ENCODE data around the gene ECM1.

The ECM1 gene

DNA sequence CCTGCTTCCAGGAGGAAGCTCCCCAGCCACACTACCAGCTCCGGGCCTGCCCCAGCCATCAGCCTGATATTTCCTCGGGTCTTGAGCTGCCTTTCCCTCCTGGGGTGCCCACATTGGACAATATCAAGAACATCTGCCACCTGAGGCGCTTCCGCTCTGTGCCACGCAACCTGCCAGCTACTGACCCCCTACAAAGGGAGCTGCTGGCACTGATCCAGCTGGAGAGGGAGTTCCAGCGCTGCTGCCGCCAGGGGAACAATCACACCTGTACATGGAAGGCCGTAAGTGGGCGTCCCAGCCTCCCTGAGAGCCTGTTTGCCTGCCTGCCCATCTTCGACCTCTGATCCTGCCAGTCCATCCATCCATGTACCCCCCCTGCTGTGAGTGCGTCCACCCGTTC, 3.6 kb downstream of the ECM1 start:
- FAIRE-seq = no peak
- DNase-seq (ENCODE audit: extremely low spot score, insufficient read length, low read depth) = no peak

- DNase-seq (ENCODE audit: extremely low spot score, insufficient read length, low read depth) = no peak
- no peak for FAIRE-seq
Measured at GRCh38 chr1:150511985-150512660, 4.2 kb downstream of the ECM1 start.

GRCh38 chr1:150512846-150513245, 4.9 kb downstream of the ECM1 start:
- no peak for DNase-seq (ENCODE audit: extremely low spot score, insufficient read length, low read depth)
- no peak for FAIRE-seq

GRCh38 chr1:150513351-150513791, 5.5 kb downstream of the ECM1 start:
- DNase-seq (ENCODE audit: extremely low spot score, insufficient read length, low read depth) (no peak), FAIRE-seq (no peak)

- no peak for DNase-seq (ENCODE audit: extremely low spot score, insufficient read length, low read depth)
- FAIRE-seq = no peak
Measured at GRCh38 chr1:150514260-150514659, 6.4 kb downstream of the ECM1 start.

DNA sequence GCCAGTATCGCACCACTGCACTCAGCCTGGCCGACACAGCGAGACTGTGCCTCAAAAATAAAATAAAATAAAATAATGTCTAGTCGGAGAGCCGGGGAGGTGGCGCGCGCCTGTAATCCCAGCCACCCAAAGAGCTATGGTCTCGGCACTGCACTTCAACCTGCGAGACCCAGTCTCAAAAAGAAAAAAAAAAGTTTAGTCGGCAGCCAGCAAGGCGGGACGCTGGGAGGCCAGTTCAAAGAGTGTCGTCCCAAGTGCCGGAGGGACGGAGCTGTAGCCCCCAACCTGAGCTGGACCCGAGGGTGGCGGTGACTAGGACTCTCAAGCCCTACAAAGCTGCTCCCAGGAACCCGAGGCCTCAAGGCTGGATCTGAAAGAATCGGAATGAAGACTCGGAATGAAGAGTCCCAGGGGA, 7.0 kb downstream of the ECM1 start:
- DNase-seq (ENCODE audit: extremely low spot score, insufficient read length, low read depth) = no peak
- no peak for FAIRE-seq

GRCh38 chr1:150515328-150516049, 7.6 kb downstream of the ECM1 start, which contains the start of gene FALEC:
FALEC (plus strand) TSS chr1:150515752.
- FAIRE-seq = peak; percentile 94
- peak; percentile 100 for DNase-seq (ENCODE audit: extremely low spot score, insufficient read length, low read depth)

- DNase-seq (ENCODE audit: extremely low spot score, insufficient read length, low read depth) (no peak), FAIRE-seq (no peak)
Measured at GRCh38 chr1:150516050-150516591, 8.2 kb downstream of the ECM1 start.

DNA sequence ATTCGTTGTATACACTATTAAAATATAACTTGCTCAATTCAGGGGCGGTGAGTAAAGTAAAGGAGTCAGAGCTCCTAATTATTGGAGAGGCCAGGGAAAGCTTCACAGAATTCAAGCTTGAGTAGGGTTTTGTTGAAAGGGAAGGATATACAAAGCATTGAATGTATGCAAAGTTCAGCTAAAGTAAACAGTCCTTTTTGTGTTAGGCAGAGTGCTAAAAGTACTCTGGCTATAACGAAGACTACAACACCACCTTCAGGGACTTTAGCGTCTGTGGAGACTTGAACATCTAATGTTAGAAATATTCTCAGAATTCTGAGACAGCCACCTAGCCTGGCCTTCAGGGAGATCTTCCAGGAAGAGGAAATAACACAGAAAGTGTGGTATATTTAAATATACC, 8.7 kb downstream of the ECM1 start:
- no peak for FAIRE-seq
- DNase-seq (ENCODE audit: extremely low spot score, insufficient read length, low read depth) = no peak

DNA sequence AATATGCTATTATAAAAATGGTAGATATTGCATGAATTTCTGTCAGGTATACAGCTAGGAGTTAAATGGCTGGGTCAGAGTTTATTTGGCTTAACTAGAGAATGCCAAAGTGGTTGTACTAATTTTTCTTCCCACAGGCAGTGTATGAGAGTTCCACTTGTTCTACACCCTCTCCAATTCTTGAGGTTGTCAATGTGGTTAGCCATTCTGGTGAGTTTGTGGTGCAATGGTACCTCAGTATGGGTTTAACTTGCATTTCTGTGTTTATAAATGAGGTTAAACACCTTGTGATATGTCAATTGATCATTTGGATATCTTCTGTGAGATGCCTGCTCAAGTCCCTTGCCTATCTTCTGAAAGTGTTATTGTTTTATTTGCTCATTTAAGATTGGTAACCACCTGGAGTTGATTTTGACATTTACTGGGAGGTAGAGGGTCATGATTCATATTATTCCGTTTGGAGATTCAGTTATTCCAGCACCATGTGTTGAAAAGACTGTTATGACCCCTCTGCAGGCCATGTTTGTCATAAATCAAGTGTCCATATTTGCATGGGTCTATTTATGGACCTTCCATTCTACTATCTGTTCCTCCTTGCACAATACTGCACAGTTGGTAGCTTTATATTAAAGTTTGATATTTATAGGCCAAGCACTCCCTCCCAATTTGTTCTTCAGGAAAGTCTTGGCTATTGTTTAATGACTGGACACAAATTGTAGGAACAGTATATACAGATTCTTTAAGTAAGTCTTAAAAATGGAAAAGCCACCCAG, 13.5 kb downstream of the ECM1 start:
- FAIRE-seq (no peak), DNase-seq (ENCODE audit: extremely low spot score, insufficient read length, low read depth) (no peak)

DNA sequence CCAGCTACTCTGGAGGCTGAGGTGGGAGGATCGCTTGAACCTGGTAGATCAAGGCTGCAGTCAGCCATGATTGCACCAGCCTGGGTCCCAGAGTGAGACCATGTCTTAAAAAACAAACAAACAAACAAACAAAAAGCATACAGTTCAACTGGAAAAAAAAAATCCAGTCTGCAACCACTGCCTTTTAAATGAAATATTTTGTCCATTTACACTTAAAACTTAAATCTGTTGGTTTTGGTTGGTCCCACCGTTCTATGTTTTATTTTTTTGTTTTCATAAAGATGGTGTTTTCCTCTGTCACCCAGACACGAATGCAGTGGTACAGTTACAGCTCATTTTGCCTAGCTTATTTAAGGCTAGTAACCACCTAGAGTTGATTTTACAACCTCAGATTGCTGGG, 17.4 kb downstream of the ECM1 start:
- no peak for FAIRE-seq

DNA sequence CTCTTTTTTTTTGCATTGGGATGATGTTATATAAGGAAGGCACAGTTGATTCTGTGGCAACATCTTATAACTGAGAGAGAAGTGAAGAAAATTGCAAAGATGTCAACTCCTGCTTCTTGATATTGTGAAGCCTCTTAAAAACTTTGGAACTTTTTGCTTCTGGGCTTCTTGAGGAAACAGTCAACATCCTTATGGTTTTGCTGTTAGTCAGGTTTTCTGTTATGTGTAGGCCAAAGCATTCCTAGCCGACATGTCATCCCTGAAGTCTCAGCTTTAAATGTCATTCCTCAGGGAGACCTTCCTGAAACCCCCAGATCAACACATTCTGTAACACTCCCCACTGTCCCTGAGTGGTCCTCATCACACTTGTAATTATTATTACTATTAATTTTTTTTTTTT, 20.3 kb downstream of the ECM1 start:
- DNase-seq (ENCODE audit: extremely low spot score, insufficient read length, low read depth) (no peak), FAIRE-seq (no peak)

More for the DNA sequence above, 17.4 kb downstream of the ECM1 start:
- no peak for DNase-seq (ENCODE audit: extremely low spot score, insufficient read length, low read depth)

DNA sequence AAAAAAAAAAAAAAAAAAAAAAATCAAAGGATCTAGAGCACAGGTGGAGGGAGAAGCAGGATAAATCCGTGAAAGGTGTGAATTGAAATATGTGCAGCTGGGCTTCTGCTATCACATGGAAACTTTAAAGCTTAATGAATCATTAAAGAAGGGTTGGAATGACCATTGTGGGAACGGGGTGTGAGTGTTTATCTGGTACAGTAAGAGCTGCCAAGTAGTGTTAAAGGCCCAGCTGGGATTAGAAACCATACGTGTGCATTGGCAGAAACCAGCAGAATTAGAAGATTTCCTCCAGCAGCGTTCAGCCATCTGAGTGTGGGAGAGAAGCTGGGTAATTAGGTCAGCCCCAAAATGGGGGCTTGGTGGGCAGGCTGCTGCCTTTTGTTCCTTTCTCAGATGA, 21.1 kb downstream of the ECM1 start:
- FAIRE-seq (no peak), DNase-seq (ENCODE audit: extremely low spot score, insufficient read length, low read depth) (no peak)

DNA sequence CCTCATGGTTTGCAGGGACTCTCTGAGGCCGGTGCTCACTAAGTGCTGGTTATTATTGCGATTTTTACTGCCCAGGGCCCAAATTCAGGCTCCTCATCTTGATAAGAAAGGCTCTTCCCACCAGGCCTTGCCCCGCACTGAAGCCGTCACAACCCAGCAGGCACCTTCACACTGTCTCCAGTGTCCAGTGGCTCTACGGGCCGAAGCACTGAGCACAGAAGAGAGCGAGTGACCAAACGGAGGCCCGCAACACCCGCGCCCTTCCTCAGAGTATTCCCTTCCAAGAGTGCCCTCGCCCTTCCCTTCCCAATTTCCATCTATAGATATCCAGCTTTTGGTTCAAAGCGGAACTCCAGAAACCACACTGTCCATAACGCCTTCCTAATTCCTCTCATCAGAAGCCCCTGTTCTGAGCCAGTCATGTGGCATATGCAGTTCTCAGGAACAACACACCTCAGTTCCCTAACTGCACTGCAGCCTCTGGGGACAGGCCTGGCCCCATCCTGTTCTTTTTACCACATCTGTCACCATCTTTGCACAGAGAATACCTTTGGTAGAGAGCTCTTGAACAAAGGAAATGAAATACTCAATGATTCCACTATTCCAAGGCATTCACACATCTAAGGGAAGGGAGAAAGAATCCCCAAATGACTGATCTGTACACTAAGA, 22.7 kb downstream of the ECM1 start:
- DNase-seq (ENCODE audit: extremely low spot score, insufficient read length, low read depth) (no peak), FAIRE-seq (no peak)

DNA sequence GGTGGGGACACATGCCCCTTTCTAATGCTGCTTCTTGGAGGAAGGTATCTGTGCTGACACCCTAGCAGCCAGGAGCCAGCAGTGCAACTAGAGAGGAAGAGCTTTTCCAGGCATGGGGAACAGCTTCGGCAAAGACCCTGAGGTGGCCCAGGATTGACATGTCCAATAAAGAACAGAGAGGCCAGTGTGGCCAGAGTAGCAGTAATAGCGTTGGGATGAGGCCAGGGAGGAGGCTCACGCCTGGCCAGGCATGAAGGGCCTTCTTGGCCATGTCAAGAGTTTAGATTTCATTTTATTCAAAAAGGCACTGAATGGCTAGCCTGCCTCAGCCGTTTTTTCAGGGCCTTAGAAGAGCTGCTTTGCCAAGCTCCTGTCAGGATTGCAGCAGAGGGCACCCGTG, 25.0 kb downstream of the ECM1 start:
- no peak for FAIRE-seq
- no peak for DNase-seq (ENCODE audit: extremely low spot score, insufficient read length, low read depth)

- FAIRE-seq (no peak), DNase-seq (ENCODE audit: extremely low spot score, insufficient read length, low read depth) (no peak)
Measured at GRCh38 chr1:150534002-150534401, 26.1 kb downstream of the ECM1 start.

- FAIRE-seq (no peak), DNase-seq (ENCODE audit: extremely low spot score, insufficient read length, low read depth) (no peak)
Measured at GRCh38 chr1:150535511-150536287, 27.8 kb downstream of the ECM1 start.

DNA sequence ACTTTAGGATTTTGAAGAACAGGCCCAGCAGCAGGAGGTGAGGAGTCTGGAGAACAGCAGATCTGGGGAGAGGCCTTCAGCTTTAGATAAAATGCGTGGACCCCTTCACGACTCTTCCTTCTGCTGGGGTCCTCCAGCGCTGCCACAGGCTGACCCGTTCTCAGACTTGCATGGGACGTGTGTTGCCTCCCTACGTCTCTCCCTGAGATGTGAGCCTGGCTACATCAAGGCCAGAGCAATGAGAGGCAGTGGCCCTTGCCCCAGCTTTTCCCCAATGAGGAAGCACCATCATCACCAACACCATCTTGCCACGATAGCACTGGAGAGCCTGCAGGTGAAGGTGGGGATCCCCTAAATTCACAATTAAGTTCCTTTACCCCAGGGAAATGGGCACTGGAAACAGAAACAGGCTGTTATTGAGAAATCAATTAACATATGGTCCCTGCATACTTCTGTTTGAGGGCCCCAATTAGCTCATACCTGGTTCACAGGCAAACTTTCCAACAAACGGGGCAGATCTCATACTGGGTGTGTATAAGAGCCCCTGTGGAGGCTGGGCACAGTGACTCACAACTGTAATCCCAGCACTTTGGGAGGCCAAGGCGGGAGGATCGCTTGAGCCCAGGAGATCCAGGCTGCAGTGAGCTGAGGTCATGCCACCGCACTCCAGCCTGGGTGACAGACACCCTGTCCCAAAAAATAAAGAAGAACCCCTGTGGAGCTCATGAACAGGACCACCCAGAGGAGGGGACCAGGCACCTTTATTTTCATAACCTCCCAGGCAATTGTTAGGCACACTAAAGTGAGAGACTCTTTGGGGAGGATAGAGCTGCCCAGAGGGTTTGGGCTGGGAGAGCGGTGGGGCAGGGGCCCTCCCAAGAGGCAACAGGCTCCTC, 29.2 kb downstream of the ECM1 start:
- FAIRE-seq (no peak), DNase-seq (ENCODE audit: extremely low spot score, insufficient read length, low read depth) (no peak)
